ENCODE measurements around the gene DOCK4.

Gene DOCK4

DNA sequence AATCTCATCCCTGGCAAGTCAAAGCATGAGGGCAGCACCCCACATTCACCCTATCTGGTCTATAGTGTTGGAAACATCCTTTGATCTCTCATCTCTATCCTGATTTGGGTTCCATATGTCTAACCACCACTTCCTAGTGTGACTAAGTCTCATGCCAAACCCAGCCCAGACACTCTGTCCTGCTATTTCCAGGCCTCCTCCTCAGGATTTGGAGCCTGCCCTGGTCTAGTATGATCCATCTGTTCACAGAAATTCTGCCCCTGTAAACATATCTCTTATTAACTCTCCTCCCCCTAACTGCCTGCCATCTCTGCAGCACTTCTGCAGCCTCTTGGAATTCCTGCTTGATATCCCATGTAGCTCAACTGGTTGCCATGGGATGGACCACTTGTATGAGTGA, 323.0 kb downstream of the DOCK4 start:
- DNase-seq: no peak

DNA sequence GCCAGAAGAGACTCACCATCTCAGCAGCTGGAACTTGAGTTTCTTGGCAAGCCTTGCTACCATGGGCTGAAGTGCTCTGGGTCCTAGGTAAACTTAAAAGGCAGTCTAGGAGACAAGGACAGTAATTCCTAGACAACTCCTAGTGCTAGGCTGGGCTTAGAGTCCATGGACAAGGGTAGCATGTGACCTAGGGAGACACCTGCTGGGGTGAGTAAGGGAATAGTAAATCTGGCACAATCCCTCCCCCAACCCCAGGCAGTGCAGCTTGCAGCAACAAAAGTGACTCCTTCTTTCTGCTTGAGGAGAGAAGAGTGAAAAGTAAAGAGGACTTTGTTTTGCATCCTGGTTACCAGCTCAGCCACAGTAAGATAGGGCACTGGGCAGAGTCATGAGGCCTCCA, 327.4 kb downstream of the DOCK4 start:
- DNase-seq: no peak

DNA sequence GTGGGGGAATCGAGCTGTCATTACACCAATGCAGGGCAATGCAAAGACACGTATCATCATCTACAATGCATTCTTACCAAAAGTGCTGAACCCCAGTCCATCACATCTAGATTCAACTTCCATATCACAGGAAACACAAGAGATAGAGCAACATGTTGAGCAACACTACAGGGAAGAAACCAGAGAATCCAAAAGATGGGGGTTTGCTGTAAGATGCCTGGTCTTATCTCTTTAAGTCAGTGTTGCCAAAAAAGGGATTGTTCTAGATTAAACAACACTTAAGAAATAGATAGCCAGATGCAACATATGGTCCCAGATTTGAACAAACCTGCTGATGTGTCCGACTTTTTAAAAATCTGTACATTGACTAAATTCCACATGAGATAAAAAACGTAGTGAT, 328.3 kb downstream of the DOCK4 start:
- no peak for DNase-seq

DNA sequence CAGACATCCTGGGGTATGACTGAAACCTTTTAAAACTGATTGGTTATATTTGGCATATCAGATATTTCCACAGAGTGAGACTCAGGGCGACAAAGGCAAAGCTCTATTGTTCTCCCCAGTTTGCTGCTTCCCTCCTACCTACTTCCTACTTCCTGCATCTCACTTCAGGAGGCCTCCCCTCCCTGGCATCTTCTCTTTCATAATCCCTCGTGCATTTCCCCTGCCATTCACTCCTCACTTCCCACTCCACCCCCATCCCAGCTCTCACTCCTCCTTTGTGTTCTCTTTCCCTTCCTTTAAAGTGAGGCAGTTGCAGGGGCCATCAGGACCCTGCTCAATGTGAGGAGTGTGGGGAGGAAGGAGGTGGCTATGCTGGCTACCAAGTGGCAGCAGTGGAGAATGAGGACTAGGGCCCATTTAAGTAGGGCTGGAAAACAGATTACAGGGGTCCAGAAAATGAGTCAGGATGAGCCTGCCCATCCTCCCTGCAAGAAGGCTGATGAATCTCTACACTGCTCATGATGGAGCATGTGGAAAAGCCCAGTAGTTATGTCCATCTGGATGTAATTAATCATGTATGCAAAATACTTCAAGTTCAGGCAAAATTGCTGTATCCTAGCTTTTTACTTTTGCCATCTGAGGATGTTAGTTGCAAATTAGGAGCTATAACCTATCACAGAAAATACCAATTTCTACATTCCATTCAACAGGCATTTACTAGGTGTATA, 332.1 kb downstream of the DOCK4 start:
- DNase-seq: no peak

DNA sequence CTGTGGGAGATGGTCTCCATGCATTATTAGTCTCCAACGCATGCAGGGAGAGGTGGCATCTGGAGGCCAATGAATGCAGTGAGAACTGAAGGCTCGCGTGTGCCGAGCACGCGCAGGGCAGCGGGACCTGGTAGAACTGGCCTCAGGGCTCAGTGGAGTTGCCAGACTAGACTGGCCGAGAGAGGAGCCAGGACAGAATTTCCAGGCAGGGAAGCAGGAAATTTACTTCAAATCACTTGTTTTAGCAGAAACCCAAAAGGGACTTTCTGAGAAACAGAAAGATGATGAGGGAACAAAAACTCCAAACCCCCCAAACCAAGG, 332.9 kb downstream of the DOCK4 start:
- DNase-seq: no peak

DNA sequence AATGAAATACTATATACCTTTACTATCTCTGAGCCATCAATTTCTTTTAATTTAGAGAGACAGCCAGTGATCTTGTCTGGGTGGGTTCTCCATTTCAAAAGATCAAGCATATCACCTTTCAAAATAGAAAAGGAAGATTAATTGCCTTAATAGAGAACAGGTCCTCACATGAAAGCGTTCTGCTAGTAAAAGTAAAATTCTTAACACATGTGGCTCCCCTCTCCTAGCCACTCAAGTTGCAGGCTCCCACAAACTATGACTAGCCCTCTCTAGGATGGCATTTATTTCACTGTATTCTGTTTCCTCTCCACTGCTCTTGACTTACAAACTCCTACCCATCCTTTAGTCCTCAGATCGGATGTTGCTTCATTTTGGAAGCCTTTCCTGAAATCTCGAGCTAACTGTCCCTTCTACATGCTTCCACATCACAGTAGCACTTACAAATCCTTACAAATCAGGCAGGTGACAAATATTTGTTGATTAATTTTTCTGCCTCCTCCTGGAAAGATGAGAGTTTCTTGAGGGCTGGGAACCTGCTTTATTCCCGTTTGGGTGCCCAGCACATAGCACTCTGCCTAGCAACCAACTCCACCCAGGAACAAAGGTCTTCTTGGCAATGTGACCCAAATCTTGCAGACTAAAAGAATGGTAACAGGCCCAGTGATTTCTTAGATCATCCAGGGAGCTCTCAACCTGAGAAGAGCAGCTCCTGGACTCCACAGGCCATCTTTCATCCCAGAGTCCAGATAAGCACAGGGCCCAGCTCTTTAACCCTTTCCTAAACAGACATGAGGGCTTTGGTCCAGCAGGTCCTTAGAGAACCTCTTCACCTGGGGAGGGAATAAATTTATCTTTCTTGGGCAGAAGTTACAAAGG, 333.5 kb downstream of the DOCK4 start:
- no peak for DNase-seq

DNA sequence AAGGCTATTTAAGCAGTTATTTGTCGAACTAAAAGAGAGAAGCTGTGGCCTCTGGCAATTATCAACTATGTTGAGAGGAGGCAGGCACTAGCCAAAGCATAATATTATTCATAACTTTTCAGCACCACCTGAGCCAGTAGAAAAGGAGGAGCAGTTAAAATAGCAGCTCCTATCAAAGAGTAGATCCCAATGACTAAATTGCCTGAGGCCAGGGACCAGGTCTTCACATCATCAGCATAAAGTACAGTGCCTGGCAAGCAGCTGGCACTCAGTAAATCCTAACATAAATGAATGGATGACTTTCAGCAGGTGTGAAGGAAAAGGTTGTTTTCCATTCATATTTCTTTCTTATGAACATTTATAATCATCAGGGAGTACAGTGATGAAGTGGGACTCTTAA, 334.9 kb downstream of the DOCK4 start:
- DNase-seq: no peak

DNA sequence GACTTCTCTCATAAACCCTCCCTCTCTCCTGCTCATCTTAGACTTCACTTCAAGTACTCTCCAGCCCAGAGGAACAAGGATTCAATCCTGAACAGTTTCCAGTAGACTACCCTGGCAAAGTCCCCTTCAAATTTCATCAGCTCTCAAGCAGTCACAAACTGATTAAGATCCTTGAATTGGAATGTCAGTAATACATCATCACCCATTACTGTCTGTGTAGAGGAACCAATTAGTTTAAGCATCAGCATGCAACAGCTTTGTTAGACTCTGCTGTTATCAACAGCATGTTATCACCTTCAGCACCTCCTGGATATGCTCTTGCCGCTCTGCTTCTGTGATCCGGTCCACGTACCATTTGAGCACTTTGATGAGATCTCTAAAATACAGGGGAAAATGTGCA, 336.9 kb downstream of the DOCK4 start:
- no peak for DNase-seq

DNA sequence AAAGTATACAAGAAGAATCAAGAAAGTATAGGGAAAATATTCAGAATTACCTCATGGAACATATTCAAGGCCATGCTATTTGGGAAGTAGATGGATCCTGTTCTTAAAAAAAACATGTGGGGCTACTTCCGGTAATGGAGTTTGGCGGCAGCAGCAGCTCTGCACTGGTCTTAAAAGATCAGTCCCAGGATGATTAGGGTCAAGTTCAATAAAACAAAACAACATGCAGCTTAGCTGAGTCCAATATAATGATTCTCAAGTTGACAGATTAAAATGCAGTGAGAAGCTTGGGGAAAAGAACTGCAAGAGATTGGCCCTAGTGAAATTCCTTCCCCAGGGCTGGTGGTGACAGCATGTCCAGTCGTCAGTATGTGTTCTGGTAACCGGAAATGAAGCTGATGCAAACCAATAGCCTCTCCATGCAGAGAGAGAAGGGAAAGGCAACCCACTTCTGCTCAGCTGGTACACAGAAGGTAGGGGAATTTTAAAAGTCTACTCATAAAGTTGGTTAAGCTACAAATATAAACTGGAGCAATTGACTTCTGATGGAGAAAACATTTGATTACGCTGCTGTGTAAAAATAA, 338.8 kb downstream of the DOCK4 start:
- DNase-seq: no peak

DNA sequence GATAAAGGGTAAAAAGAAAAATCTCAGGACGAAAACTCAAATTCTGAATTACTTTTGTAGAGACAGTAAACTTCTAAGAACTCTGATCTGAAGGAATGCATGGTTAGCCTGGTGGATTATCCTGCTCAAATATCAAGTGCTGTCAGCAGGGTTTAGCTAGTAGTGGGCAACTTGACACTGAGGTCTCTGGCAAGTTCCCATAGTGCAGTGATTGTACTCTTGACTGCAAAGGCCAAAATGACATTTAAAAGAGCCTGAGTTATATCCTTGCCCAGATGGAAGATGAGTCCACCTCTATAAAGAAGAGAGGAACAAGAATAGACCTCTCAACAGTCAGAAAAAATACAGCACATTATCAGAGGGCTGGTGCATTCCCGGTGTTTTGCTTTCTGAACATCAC, 339.4 kb downstream of the DOCK4 start:
- DNase-seq: no peak

DNA sequence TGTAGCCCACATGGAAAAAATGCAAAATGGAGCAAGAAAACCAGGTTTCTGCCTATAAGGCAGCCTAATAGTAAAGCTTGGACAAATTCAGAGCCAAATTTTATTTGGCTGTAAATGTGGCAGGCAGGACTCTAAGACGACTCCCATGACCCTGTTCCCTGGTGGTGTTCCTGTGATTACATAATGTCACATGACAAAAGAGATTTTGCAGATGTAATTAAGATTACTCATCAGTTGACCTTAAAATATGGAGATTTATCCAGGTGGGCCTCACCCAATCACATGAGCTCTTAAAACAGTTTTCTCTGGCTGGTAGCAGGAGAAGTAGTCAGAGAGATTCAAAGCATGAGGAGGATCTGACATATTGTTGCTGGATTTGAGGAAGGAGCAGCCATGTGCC, 340.8 kb downstream of the DOCK4 start:
- no peak for DNase-seq

DNA sequence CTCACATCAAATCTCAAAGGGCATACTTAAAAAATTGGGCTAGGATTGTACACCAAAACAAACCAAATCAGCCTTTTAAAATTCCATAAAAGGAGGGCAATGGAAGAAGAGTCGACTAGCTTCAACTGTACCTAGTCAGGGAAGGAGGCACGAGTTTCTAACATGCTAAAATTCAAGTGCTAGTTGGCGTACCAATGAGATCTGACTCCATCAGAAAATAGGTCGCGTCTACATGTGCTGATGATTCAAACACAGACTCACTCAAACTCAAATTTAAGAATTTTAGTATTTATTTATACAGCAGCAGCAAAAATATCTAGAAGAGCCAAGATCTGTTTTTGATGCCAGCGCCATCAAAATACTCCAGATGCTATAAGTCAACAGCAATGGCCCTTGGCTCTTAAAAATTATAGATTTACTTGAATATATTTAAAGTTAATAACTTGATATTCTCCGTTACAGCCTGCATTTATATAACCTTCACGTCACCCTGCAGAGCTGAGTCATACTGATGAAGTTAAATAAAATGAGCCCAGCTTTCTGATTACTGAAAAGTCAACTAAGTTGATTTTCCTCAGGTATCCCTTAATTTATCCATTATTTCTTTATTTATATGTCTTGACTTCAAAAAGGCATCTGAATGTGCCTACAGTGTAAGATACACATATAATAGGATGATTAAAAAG, 341.8 kb downstream of the DOCK4 start:
- DNase-seq: no peak

DNA sequence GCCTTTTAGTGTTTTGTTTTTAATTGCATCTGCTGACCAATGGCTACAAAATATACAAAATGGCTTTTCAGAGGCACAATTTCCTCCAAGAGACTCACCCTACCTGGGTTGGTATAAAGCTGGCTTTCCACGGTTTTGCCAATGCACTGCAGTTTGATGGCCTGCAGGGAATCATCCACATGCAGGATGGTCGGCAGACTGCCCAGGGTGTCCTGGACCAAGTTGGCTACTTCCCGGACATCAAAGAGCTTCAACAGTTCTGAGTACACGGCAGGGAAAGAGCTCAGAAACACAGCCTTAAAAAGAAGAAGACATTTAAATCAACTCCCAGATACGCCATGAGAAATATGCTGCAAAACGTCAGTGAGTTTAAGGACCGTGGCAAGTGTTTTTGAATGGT, 342.9 kb downstream of the DOCK4 start:
- DNase-seq: no peak

DNA sequence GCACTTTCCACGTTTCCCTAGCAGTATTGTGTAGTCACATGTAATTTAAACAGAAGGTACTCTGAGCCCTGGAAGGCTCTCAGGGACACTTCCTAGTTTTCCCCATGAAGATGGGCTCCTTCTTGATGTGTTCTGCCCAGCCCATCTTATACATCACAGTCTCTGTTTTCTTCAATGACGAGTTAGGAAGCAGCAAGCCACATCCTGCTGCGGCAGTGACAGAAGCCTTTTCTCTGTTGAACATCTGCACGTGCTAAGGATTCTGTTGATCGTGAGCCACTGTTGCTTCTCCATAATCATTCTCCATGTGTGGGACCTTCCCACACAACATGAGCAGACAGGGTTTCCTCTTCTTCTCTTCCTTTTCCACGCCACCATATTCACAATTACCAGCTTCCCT, 346.0 kb downstream of the DOCK4 start:
- peak in 1 of 2 experiments; percentile 22 for DNase-seq

DNA sequence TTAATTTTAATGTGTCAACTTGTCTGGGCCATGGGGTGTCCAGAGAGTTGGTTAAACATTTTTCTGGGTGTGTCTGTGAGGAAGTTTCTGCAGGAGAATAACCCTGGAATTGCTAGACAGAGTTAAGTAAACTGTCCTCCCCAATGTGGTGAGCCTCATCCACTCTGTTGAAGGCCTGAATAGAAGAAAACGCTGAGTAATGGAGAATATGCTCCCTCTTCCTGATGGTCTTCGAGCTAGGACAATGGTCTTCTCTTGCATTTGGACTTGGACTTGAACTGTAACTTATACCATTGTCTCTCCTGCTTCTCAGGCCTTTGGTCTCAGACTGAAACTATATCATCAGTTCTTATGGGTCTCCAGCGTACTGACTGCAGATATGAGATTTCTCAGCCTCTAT, 347.9 kb downstream of the DOCK4 start:
- no peak for DNase-seq

DNA sequence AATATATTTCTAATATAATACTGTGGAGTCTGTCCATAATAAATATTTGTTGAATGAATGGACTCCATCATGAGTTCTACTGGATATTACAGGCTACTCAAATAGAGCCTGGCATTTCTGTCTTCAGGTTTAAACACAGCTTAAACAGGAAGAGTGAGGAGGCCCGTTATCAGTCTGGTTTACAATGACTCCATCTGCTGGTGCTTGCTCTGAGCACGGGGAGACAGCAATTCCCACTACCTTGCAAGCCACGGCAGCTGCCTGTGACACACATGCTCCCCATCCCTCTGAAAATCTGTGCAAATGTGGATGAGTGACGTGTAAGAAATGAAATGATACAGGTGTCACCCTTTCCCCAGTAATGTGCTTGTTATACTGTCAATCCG, 350.4 kb downstream of the DOCK4 start:
- DNase-seq: peak; percentile 52 to 63

DNA sequence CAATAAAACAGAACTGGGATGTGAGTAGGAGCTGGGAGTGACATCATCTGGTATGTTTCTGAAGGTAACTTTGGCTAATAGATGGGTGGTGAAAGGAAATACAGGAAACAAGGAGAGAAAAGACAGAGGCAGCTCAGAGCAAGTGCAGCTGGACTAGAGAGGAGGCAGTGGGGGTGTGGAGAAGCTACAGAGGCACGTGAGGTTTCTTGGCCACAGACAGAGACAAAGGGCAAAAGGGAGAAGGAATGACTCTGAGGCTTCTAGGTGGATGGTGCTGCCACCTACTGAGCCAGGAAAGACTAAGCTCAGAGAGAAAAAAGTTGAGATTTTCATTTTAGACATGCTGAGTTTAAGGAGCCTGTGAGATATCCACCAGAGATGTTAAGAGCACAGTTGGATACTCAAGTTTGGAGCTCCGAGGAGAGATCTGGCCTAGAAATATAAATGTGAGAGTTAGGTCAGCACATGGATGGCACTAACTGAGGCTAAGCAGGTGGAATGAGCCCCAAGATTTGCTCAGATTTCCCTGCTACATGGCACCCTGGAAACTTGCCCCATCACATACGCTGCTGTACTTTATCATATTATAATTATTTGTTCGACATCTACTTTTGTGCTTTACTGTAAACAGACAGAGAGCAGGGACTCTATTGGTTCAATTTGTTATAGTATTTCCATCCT, 350.9 kb downstream of the DOCK4 start:
- peak; percentile 76 to 91 for DNase-seq

DNA sequence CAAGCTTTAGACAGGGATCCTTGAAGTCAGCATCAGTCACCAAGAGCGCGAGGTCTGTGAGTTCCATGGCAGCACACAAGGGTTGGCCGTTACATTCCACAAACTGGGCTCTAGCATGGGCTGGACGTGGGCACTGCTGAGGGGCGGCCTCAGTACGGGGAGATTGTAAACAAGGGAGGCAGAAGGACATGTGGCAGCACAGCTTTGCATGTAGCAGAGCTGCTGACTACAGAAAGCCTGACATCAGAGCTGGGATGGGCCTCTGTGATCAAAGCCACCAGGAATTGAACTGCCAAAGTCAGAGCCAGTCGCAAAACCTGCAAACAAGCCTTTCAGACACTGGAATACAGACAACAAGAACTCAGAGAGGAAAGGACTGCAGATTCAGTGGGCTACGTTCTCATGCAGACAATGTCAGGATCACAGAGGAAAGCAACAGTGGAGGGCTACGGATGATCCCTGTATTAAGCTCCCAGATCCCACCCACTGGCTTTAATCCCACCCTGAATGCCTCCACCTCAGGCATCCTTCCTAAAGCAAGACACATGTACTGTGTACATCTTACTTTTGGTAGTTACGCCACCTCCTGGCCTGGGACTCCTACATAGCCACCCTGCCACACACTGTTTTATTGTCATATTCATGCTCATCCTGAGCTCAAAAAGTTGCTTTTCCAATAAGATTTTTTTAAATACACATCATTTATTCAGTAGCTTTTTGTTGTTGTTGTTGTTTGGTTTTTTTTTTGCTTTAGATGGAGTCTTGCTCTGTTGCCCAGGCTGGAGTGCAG, 352.8 kb downstream of the DOCK4 start:
- DNase-seq: peak in 1 of 2 experiments; percentile 5

DNA sequence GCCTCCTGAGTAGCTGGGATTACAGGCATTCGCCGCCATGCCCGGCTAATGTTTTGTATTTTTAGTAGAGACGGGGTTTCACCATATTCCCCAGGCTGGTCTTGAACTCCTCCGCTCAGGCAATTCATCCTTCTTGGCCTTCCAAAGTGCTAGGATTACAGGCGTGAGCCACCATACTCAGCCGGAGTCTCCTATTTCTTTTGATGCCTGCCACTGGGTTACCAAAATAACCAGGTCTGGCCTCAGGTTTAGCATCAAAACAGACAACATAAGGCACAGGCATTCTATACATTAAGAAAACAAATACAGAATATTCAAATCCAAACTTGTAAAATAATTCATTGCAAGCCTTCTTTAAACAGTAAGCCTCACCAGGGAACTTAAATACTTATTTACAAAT, 354.1 kb downstream of the DOCK4 start:
- no peak for DNase-seq

DNA sequence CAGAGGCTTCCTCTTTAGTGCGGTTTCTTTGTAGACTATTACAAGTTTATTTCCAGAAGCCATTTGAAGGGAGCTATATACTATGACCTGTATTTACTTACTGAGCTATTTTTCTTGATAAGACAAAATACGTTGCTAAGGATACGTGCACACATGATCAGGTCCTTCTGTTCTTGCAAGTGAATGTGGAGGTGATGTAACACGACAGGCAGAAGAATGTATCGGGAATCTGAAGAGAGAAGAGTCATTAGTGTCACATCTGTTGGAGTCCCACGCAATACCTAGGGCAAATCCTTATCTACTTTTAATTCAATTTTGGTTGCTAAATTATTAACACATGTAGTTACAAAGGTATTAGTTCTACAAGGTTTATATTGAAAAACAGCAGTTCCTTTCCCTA, 359.3 kb downstream of the DOCK4 start:
- DNase-seq: no peak

DNA sequence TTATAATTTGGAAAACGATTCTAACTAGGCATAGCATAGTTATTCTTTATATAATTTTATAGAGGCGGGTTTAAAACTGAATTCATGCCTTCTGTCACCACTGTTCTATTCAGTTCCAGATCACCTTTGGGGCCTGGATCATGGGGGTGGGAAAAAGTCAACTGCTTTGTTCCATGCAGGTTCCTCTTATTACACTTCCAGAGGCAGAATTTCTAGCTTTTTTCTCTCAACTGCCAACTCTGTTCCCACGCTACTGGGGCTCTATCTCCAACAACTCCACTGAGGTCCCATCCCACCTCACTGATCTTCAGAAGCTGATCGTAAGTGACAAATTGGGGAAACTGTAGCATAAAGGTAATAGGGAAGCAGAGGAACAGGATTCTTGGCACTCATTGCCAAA, 360.3 kb downstream of the DOCK4 start:
- DNase-seq: no peak
